HG03066 (cell line): ENCODE data around the gene UQCRH.
A peak's percentile ranks its signal among the peaks of the same experiment; 100 is the strongest.
"Not testable (repeated sequence)": the region's sequence is repeated elsewhere in the genome, so short reads cannot be mapped to it uniquely, and the experiment has no call there.

Source experiments
- ATAC-seq: cut with Tn5 transposase; IDR thresholded peaks from one replicate; pipeline ENCODE4 v1.9.1; 2021; ENCODE audit warnings: low read depth; ENCODE audit not compliant: unreplicated experiment

UQCRH gene

DNA sequence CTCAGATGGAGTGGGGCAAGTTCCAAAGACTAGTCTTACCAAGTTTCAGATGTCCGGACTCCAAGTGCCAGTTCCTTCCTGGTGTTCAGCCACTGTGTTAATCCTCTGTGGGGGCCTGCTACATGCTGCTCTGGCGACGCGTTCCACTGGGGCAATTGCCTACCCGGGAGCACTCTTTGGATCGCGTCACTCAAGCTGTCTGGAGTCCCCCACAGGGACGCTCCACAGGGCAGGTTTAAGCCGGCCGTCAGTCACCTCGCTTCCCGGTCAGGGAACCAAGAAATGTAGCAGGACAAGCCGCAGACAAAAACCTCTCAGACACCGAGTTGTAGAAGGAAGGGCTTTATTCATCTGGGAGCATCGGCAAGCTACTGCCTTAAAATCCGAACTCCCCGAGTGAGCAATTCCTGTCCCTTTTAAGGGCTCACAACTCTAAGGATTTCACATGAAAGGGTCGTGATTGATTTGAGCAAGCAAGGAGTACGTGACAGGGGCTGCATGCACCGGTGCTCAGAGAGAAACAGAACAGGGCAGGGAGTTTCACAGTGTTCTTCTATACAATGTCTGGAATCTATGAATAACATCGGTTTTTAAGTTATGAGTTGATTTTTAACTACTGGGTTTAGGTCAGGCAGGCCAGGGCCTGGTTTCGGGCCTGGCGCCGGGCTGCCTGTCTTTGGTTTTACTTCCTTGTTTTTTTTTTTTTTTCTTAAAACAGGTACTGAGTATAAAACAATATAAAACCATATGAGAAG lies 28.5 kb downstream of the UQCRH start:
- ATAC-seq, result not testable (repeated sequence)

DNA sequence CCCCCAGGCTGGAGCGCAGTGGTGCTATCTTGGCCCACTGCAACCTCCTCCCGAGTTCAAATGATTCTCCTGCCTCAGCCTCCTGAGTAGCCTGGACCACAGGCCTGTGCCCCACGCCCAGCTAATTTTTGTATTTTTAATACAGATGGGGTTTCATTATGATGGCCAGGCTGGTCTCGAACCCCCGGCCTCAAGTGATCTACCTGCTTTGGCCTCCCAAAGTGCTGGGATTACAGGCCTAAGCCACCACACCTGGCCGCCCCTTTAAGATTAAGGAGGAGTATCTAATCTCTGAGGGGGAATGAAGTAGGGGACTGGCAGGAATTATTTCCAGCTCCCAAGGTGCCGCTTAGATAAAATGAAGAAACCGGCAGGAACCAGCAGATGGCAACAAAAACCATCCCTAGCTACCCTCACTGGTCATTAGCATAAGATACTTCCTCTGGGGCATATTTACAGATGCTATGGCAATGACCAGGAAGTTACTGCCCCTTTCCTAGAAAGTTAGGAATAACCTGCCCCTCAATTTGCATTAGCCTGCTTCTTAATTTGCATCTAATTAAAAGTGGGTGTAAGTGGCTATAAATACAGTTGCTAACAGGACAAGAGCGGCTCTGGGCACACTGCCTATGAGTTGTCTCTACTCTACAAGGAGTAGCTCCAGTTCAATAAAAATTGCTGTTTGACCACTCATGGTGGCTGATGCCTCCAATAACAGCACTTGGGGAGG lies 30.0 kb downstream of the UQCRH start:
- peak; percentile 46 for ATAC-seq

DNA sequence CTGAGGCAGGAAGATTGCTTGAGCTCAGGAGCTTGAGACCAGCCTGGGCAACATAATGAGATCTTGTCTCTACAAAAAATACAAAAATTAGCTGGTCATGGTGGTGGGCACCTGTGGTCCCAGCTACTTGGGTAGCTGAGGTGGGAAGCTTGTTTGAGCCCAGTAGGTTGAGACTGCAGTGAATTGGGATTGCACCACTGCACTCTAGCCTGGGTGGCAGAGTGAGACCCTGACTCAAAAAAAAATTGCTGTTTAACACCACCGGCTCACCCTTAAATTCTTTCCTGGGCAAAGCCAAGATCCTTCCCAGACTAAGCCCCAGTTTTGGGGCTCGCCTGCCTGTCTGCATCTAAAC lies 30.5 kb downstream of the UQCRH start:
- ATAC-seq, result no peak

DNA sequence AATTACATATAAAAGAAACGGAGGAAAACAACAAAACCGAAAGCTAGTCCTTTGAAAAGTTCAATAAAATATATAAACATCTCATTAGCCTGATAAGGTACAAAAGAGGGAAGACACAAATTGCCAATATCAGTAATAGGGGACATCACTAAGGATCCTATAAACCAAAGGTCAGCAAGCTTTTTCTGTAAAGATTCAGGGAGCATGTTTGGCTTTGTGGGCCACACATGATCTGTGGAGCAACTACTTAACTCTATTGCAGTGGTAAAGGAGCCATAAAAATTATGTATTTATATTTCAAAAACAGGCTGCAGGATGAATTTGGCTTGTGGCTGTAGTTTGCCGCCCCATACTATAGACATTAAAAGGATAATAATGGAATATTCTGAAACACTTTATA lies 31.6 kb downstream of the UQCRH start:
- ATAC-seq, result no peak

DNA sequence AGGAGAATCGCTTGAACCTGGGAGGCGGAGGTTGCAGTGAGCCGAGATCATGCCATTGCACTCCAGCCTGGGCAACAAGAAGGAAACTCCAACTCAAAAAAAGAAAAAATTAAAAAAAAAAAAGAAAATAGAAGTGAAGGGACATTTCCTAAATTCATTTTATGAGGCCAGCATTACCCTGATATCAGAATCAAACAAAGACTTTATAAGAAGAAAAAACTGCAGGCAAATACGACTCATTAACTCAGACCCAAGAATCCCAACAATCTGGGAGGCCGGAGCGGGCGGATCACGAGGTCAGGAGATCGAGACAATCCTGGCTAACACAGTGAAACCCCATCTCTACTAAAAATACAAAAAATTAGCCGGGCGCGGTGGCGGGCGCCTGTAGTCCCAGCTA lies 33.9 kb downstream of the UQCRH start:
- ATAC-seq, result not testable (repeated sequence)

DNA sequence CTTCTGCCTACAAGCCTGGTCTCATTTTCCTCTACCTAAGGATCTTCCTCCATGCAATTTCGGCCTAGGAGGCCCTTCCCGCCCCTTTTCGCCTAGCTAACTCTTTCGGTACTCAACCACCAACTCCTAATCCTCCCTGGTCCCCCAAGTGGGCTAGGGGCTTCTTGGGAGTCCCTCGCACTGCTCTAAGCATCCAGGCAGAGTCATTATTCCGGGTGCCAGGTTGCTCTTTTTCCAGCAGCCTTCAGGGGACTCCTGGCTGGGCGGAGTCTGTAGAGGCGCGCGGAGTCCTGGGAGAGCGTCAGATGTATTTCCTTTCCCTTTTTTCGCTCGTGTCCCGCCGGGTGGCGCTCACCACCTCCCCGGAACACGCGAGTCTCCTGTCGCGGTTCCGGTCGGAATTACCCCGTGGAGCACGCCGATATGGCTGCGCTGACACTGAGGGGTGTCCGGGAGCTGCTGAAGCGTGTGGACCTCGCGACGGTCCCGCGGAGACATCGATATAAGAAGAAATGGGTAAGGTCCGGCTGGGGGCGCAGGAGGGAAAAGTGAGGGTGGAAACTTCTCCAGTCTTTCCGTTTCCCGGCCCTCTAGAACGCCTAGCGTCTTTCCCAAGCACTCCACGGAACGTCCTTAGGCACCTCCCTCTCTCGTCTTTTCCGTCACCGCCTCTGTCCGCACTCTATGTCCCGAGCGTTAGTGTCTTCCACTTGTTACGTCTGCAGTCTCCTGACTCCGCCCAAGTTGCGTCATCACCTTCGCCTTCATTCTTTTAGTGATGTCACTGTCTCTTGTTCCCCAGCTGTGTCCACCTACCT lies 37.1 kb downstream of the UQCRH start, which contains the start of gene NSUN4:
Gene NSUN4, plus strand, starts transcription at position 404 of the 818 bp plus-strand sequence. Its CDS starts 20 bp downstream, at position 424.
- ATAC-seq, result peak; percentile 80

DNA sequence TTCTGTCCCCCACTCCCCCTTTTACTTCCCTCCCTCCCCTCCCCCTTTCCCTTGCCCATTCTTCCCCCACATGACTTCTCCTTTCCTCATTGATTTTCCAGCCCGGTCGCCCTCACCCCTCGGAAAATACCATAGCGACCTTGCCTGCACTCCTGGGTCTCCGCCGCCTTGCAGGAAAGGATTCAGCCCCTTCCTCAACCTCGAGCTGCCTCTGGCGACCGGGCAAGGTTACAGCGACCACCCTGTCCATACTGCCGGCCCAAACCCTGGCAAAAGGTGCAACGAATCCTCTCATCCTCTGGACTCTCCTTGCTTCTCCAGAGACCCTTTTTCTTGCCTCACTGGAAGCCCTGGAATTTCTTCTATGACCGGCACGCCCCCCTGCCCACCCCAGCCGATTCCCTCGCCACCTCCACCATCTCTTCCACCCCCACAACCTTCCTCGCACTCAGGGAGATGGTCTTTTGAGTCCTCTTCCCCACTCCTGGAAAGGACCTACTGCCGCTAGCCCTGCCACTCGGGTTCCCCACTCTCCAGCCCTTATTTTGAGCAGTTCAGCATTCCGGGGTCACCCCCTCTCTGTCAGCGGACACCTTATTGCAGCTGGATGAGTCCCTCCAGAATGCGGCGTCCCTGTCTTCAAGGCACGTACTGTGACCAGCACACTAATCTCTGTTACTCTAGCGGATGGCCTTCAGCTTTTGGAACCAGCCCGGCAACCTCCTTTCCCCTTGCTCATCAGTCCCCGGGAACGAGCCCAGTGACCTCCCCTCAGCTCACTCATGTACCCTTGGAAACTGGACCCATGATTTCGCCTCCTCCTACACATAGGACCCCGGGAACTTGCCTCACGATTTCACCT lies 38.0 kb downstream of the UQCRH start:
- ATAC-seq, result no peak

DNA sequence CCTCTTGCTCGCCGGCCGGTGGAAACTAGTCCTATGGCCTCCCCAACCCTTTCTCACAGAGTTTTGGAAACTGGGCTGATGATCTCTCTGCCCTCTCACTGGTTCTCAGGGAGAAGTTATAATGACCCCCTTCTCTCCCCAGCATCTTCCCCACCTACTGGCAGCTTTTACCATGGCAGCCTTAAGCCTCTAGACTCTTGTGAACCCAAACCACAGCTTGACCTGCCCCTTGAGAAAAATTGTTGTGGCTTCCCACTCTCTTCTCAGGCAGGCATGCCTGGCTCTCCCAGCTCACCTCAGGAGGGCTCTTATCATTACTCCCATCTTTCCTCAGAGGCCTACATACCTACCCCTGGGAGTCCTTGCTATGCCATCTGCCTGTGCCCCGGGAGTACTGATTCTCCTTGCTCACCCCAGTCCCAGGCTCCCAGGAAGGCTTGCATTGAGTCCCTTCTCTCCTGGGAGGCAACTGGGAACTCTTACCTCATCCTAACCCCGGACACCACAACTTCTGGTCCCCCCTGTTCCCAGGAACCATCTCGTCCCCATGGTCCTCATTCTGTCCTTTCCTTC lies 38.7 kb downstream of the UQCRH start:
- ATAC-seq, result no peak

DNA sequence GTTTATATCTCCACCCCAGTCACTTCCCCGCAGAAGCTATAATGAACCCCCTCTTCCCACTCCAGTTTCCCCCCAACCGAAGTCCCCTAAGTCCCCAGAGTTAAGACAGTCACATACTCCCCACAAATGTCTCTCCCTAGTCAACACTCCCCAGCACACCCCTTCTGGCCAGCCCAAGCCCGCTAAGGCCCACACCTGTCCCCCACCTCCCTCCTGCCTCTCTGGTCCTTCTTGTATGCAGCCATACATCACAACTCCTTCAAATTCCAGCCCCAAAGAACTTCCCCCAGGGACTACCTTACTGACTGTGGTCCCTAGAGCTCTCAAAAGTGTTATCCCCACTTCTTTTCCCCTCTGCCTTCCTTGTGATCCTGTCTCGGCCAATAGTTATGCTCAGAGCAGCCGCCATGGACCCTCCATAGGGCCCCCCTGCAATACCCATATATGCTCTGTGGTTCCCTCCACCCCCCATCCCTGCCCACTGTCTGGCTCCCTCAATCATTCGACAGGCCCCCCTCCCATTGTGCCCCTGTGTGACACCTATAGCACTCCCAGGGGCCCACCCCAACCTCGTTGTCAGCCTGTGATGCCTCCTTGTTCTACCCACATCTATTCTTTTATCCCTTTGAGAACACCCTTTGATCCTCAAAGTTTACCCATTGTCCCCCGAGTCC lies 39.3 kb downstream of the UQCRH start:
- no peak for ATAC-seq

DNA sequence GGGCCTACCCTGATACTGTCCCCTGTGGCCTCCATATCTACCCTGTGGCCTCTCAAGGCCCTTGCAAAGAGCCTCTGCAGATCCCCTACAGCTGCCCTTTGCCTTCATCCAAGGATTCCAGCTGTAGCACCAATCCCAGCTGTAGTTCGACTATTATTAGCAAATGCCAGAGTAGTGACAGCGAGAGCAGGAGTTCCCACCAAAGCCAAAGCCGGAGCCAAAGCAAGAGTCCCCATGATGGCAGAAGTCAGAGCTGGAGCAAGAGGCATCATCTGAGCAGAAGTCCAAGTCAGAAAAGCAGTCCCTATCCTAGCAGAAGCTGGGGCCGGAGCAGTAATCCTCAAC lies 39.8 kb downstream of the UQCRH start:
- no peak for ATAC-seq

DNA sequence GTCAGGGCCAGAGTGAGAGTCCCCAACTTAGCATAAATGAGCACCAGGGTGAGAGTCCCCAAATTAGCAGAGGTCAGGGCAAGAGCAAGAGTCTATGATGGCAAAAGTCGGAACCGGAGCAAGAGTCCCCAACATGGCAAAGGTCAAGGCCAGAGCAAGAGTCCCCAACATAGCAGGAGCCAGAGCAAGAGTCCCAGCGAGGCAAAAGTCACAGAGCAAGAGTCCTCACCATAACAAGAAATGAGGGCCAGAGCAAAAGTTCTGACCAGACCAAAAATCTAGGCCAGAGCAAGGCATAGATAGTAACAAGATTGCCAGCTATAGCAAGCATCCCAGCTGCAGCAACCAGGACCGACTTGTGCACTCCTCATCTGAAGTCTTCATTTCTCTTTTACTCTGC lies 40.2 kb downstream of the UQCRH start:
- ATAC-seq, result no peak

DNA sequence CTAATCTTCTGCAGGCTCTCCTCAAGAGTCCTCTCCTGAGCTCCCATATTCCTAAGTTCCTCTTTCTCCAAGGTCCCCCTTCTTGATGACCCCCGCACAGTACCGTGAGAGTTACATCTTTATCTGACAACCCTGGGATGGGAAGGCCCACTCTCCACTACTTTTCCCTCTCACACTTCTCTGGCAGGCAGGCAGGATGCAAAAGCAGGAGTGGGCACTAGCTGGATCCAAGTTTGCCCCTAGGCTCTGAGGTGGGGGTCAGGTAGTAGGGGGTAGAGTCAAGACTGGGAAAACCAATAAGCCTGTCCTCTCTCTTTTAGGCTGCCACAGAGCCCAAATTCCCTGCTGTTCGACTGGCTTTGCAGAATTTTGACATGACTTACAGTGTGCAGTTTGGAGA lies 41.0 kb downstream of the UQCRH start:
- ATAC-seq, result no peak

DNA sequence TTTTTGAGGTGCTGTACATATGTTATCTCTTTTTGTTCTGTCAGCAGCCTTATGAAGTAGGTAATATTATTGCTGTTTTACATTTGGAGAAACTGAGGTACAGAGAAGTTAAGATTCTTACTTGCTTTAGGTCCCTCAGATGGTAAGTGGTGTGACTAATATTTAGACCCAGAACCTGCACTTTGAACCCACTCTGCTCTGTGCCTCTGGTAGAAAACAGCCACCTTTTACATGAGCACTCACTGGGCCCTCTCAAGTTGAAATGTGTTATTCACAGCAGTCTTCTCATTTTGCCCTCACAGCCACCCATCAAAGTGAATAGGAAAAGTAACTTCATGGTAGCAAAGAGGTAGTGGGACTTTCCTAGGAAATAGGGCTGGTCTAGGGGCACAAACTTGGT lies 41.8 kb downstream of the UQCRH start:
- no peak for ATAC-seq

DNA sequence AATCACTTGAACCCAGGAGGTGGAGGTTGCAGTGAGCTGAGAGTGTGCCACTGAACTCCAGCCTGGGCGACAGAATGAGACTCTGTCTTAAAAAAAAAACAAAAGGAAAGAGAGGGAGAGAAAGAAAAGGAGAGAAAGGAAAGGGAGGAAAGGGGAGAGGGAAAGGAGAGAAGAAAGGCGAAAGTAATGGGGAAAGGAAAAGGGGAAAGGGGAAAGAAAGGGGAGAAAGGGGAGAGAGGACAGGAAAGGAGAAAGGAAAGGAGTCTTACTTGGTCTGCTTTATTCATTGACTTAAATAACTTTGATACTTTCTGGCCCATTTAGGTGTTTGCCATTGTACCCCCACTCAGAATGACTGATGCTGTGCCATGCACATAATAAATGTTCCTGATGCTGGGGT lies 48.9 kb downstream of the UQCRH start:
- no peak for ATAC-seq

DNA sequence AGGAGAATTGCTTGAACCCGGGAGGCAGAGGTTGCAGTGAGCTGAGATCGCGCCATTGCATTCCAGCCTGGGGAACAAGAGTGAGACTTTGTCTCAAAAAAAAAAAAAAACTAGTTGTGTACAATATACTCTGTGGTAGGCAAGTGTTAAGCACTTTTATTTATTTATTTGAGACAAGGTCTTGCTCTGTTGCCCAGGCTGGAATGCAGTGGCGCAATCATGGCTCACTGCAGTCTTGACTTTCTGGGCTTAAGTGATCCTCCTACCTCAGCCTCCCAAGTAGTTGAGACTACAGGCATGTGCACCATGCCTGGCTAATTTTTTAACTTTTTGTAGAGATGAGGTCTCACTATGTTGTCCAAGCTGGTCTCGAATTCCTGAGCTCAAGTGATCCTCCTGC lies 52.4 kb downstream of the UQCRH start:
- not testable (repeated sequence) for ATAC-seq

DNA sequence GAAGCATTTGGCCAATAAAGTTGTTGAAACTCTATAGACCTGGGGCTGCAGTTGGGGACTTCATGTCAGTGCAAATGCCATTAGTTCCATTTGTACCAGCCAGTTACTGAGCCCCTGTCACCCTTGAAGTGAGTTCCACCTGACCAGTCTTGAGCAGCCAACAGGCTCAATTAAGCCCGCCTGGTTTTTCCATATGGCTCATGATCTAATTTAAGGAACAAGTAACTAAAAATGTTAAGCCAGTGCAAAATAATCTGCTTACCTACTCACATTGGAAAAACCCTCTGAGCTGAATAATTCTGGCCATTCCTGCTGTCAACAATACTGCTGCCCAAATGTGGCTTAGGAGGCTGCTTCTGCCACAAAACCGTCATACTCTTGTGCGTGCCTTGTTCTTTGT lies 58.7 kb downstream of the UQCRH start:
- ATAC-seq, result no peak

DNA sequence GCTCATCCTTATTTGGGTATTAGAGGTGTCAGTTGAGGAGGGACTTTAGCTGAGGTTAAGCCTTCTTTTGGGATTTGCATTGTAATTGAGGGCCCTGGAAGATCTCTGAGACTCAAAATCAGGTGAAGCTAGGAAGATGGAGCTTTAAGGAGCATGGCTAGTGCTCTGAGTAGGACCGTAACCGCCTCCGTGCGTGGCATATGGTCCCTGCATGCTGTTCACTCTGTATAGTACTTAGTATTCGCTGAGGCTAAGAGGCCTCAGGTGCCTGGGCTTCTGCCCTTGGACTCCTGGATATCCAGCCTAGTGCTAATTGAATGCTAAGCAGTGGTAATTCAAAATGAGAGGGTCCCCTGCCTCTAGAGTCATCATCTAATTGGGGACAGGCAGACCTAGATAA lies 59.6 kb downstream of the UQCRH start:
- ATAC-seq, result no peak

DNA sequence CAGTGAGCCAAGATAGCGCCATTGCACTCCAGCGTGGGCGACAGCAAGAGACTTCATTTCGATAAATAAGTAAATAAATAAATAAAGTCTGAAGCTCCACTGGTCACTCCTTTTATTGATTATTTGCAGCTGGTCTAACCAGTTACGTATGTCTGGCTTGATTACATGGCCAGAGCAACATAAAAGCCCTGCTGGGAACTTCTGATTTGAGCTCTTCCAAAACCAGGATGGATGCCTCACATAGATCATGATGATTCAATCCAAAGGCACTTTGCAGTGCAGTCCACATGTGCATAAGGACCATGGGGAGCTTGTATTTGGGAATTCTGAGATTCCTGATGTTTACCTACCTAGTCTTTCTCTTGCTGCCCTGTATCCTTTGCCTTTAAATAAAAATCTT lies 61.1 kb downstream of the UQCRH start:
- no peak for ATAC-seq

DNA sequence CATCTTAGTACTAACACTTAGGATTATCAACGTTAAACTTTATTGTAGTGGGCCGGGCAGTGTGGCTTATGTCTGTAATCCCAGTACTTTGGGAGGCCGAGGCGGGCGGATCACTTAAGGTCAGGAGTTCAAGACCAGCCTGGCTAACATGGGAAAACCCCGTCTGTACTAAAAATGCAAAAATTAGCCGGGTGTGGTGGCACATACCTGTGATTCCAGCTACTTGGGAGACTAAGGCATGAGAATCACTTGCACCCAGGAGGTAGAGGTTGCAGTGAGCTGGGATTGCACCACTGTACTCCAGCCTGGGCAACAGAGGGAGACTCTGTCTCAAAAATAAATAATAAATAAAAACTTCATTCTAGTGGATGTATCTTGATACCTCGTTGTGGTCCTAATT lies 62.3 kb downstream of the UQCRH start:
- not testable (repeated sequence) for ATAC-seq
